DMS79 (cell line): Measurements from ENCODE around the gene TRANK1.

Source experiments
- DNase-seq: peaks from one replicate; lab custom pipeline; 2025; lab: John Stamatoyannopoulos, UW

The TRANK1 gene

GRCh38 chr3:36800533-36801116 lies 144.2 kb downstream of the TRANK1 start:
- no peak for DNase-seq

DNA sequence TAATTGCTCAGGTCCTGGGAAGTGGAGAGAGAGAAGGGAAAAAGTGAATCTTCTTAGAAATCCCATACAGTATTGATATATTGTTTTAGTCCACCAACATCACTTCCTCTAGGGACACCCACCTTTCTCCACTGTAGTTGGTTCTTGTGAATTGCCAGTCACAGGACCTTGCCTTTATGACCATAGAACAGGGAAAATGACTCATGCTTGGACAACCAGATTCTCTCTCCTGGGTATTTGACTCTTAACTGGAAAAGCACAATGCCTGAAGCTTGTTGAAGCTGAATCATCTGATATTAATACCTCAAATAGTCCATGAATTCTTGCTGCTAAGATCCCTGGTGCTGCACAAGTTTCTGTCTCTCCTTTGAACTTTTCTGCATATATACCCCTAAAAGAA lies 148.0 kb downstream of the TRANK1 start:
- DNase-seq, result no peak

DNA sequence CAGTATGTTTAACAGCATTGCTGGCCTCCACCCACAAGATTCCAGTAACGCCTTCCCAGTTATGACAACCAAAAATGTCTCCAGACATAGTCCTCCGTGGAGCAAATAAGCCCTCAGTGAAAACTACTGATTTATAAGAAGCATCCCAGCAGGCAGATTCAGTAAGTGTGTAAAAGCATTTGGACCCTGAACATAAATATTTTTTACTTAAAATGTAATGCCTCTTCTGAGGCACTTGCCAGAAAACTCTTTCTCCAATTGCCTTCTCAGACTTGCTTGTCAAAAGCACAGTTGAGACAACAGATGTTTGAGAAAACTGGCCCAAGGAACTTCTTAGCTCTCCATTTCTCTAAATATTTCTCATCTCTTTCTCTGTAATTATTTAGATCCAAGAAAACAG lies 148.7 kb downstream of the TRANK1 start:
- DNase-seq, result no peak

GRCh38 chr3:36795622-36796021 lies 149.2 kb downstream of the TRANK1 start:
- no peak for DNase-seq

- no peak for DNase-seq
These were observed 152.5 kb downstream of the TRANK1 start for GRCh38 chr3:36792342-36792741.

GRCh38 chr3:36790765-36791164 lies 154.1 kb downstream of the TRANK1 start:
- no peak for DNase-seq

- DNase-seq, result no peak
These were observed 157.6 kb downstream of the TRANK1 start for GRCh38 chr3:36786921-36787890.

DNA sequence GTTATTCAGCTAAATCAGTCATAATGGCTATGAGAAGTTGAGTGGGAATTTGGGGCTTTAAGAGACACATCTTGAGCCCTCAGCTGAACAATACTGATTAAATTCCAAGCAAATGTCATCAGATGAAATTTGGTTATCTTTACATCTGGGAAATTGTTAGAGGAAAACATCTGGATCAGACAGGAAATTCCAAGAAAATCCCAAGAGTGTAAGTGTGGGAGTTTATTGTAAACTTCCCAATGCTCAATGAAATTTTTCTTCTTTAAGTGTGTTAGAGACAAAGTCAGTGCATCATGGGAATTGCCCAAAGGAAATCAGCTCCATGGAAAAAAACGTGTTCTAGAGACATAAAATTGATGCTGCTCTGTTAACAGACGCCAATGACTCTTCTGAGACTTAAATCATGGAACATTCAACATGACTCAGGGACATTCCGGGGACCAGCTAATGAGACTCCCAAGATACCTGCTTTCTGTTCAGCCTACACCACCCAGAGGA lies 160.7 kb downstream of the TRANK1 start:
- DNase-seq, result no peak

DNA sequence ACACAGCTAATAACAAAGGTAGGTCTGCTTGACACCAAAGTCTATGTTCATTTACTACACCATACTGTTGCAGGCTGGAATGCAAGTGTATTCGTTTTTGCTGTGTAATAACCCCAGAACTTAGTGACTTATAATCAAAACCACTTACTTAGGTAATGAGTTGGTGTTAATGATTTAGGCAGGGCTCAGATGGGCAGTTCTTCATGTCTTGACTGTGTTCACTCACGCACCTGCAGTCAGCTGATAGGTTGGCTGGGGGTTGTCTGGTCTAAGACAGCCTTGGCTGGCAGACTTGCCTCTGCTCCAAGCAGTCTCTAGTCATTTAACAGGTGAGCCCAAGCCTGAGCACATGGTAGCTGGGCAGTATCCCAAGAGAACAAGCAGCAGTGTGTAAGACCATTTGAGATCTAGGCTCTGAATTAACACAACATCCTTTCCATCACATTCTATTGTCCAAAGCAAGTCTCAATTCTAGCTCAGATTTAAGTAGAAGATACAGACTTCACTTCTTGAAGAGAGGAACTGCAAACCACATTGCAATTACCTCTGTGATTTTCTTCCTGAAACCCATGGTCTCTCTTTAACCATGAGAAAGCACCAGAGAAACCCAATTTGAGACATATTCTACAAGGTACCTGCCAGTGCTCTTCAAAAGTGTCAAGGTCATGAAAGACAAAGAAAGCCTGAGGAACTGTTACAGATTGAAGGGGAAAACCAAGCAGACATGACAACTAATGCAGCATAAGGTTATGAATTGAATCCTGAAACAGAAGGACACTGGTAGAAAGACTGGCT lies 167.2 kb downstream of the TRANK1 start:
- DNase-seq, result no peak
